Measurements from ENCODE around the gene SORCS2.

Gene SORCS2

DNA sequence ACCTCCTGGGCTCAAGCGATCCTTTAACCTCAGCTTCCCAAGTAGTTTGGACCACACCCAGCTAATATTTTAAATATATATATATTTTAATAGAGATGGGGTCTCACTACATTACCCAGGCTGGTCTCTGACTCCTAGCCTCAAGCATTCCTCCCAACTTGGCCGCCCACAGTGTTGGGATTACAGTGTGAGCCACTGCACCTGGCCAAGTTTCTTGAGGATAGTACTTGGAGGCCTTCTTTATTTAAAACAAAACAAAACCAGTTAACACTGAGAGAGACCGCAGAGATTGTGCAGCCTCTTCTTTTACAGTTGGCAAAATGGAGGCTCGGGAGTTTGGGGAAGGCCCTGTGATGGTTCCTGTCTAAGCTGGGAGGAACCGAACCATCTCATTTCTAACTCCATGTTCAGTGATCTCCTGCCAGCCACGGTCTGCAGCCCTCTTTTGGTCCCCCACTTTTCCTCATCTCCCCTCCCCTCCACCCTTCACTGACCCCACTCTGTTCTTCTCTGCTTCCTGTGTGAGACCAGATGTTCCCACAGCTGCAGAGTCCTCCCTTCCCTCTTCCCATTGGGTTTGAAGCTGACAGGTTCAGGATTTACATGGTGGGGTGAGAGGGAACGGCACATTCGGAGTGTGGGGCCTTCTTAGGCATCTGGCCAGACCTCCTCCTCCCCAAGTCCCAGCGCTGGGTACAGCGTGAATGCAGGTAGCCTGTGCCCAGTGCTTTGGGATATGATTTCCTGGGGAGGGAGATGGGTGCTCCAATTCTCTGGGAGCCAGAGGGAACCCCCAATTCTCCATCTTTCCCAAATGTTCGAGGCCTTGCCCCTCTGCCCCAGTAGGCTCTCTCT lies 1.4 kb upstream of the SORCS2 start:
- no peak overlapping the region for H3K4me3 ChIP-seq (ENCODE audit: low read depth, low read length)
- TF ChIP-seq, protein P1, sequence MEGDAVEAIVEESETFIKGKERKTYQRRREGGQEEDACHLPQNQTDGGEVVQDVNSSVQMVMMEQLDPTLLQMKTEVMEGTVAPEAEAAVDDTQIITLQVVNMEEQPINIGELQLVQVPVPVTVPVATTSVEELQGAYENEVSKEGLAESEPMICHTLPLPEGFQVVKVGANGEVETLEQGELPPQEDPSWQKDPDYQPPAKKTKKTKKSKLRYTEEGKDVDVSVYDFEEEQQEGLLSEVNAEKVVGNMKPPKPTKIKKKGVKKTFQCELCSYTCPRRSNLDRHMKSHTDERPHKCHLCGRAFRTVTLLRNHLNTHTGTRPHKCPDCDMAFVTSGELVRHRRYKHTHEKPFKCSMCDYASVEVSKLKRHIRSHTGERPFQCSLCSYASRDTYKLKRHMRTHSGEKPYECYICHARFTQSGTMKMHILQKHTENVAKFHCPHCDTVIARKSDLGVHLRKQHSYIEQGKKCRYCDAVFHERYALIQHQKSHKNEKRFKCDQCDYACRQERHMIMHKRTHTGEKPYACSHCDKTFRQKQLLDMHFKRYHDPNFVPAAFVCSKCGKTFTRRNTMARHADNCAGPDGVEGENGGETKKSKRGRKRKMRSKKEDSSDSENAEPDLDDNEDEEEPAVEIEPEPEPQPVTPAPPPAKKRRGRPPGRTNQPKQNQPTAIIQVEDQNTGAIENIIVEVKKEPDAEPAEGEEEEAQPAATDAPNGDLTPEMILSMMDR (IDR thresholded peaks at IDR 0.05; ENCODE audit: low read depth, low read length), result no peak

DNA sequence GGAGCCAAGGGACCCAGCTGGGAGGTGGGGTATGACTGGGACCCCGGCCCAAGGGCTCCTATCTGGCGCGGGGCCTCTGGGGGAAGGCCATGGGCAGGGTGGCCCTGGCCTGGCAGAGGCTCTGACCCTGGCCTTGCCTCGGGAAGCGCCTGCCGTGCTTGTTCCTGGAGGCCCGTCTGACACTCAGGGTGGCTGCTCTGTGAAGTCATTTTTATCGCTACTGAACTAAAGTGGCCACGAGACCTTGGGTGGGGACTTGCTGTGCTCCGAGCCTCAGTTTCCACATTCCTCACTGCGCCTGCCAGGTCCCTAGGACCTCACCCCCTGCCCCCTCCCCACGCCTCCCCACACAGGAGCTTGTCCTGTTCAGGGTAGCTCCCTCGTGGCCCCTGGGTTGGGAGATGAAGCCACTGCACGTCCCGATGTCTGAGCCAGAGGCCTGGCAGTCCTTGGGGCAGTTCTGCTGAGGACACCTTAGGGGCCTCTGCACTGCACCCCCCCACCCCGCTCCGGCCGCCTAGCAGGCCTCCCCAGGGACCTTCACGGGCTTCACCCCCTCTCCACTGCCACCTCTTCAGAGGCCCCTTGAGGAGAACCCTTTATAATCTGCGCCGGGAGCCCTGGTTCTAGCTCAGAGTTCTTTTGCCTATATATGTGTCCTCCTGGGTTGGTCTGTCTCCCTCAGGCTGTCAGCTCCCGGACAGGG lies 639 bp upstream of the SORCS2 start:
- no peak overlapping the region for H3K4me3 ChIP-seq (ENCODE audit: low read depth, low read length)
- TF ChIP-seq, protein P1 (IDR thresholded peaks at IDR 0.05; ENCODE audit: low read depth, low read length), result no peak

DNA sequence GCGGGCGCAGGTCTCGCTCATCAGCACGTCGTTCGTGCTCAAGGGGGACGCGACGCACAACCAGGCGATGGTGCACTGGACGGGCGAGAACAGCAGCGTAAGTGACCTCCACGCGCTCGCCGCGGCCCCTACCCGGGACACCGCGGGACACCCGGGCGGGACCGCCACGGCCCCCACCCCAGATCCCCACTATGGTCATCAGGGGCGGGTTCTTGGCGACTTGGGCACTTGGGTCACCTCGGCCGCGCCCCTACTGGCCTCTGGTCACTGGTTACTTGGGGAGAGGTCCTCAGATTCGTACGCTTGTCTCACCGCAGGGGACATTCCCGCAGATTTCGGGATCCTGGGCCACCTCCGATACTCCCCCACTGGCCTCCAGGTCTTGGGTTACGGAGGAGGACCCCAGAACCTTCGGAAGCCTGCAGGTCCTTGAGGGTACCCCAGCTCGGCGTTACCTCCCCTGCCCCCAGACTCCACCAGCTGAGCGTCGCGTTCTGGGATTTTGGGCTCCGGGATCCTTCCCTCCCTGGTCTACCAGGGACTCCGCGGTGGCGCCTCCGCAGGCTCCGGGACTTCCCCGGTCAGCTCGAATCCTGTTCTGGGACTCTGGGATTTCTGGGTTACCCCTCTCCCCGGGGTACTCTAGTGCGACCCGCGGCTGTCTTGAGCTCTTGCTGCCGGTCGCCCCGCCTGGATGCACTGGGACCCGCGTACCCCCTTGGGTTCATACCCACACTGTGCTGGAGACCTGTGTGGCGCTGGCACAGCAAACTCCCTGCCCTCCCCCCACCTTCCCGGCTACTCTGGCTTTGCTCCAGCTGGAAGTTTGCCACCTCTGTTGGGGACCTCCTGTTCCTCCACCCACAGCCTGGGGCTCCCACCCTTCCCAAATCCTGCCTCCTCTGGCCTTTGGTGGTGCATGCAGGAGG lies 956 bp downstream of the SORCS2 start:
- TF ChIP-seq, protein P1 (IDR thresholded peaks at IDR 0.05; ENCODE audit: low read depth, low read length), result no peak
- H3K4me3 ChIP-seq (ENCODE audit: low read depth, low read length), result no peak overlapping the region

DNA sequence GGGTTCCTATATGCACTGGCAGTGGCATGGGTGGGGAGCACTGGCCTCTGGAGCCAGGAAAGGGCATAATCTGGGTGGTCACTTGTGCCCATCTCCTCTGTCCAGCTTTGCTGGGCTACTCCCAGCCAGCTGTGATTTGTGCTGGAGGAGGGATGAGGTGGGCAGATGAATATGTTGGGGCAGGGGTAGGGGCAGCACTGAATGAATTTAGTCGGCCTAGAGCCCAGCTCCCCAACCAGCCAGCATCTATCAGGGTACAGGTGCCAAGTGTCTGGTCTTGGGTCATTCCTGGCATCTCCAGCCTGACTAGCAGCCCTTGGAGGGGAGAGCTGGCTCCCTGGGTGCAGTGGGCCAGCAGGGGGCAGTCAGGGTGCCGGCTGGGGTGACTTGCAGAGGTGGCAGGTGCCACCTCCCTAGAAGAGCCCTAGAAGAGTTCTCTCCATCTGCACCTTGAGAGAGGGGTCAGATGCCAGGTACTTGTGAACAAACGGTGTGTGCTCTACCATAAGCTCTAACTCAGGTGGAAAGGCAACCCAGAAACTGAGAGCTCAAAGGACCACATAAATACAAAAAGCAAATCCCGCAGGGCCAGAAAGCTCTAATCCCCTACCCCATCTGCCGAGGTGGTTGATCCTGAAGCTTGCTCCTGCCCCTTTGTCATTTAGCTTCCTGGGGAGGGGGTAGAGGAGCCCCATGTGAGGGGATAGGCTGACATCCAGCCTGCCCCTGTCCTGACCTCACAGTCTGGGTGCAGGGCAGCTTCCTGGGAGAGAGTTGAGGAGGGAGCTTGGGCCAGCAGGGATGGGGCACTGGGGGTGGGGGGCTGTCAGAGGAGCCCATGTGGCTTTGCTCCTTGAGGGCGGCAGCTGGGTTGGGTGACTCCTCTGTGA lies 2.2 kb downstream of the SORCS2 start:
- TF ChIP-seq, protein P1 (IDR thresholded peaks at IDR 0.05; ENCODE audit: low read depth, low read length), result peak; percentile 51
- H3K4me3 ChIP-seq (ENCODE audit: low read depth, low read length), result no peak overlapping the region

DNA sequence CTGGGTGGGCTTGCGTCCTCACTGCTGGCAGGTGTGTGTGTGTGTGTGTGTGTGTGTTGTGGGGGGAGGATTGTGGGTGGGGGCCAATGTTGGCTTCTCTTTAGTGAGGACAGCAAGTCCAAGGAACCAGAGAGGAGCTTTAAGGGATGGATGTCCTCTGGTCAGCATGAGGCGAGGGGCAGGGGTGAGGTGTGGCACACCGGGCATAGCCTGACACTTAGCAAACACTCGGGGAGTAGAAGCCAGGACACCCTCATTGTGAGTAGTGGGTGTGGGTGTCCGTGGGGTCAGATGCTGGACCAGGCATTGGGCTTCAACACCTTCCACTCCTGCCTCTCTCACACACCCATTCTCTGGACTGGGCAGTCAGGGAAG lies 2.8 kb downstream of the SORCS2 start:
- H3K4me3 ChIP-seq (ENCODE audit: low read depth, low read length), result no peak overlapping the region
- TF ChIP-seq, protein P1 (IDR thresholded peaks at IDR 0.05; ENCODE audit: low read depth, low read length), result no peak

DNA sequence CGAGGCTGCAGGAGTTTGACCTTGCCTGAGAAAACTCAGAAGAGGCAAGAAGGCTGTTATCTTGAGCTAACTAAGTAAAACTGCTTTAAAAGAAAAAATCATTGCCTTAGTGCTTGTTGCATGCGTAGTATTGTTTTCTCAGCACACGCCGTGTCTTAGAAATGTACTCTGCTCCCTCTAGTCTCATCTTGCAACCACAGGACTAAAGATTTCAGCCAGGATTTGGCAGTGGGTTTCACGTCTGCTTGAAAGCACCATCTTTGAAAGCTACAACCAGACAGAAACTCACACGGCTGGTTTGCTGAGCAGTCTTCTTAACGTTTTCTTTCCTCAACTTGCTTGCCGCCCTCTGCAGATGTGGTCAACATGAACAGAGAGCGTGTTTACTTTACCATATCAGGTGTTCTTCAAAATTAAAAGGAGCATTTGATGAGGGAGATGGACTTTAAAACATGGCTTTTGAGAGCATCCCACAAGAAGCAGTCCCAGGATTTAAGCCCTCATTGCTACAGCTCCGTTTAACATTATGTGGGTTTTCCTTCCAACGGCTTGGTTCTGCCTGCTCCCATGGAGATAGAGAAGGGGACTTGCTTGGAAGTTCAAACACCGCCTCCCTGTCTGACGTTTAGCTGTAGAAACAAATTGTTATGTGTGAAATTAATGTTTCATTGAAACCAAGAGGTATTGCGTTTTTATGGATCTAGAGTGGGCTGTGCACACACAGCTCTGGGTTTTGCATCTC lies 3.4 kb downstream of the SORCS2 start:
- TF ChIP-seq, protein P1 (IDR thresholded peaks at IDR 0.05; ENCODE audit: low read depth, low read length), result no peak
- H3K4me3 ChIP-seq (ENCODE audit: low read depth, low read length), result no peak overlapping the region

All from WI38 (cell line).